Measurements from ENCODE around the gene DNTTIP2. TPM values are rescaled to one million over a fixed set of nuclear protein-coding genes. Genes with fewer than 3 reads are reported as not detected.

The DNTTIP2 gene
- total RNA-seq, 1 experiment from 2014 or later: 101 TPM

DNA sequence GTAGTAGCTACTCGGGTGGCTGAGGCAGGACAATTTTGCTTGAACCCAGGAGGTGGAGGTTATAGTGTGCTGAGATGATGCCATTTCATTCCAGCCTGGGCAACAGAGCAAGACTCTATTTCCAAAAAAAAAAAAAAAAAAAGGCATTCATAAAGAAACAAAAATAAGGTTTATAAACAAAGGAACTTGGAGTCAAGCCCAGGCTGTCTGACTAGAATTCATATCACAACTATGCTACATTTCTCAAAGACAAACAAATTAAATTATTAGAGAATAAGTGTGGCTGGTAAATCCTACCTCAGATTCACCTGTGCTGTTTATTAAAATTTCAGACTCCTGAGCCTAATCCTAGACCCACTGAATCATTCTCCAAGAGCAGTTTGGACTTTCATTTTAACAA lies 26.0 kb upstream of the DNTTIP2 start:
- H2BK20ac ChIP-seq (ENCODE audit: low read depth, low read length, poor library complexity, severe bottlenecking): no peak overlapping the region
- no peak overlapping the region for H4K91ac ChIP-seq (ENCODE audit: insufficient read length, low read depth, low read length)
- H4K8ac ChIP-seq (replicated peaks; ENCODE audit: insufficient read length, low read depth, low read length): no peak overlapping the region
- H3K18ac ChIP-seq (ENCODE audit: insufficient read length, low read depth, low read length): no peak overlapping the region
- H4K20me1 ChIP-seq (ENCODE audit: control insufficient read depth, insufficient read depth, insufficient read length): no peaks in the 10 kb centered on the region
- H3K9me3 ChIP-seq (ENCODE audit: control insufficient read depth, low read depth, low read length): no peaks in the 10 kb centered on the region
- no peak overlapping the region for H2AFZ ChIP-seq (ENCODE audit: low read length)
- H3K79me2 ChIP-seq (ENCODE audit: insufficient read depth, low read length): peaks cover 5% of the 10 kb centered on the region; the same call in 1 of the 2 replicates
- no peak overlapping the region for H3K4ac ChIP-seq (ENCODE audit: low read depth, low read length)
- no peak overlapping the region for H3T11ph ChIP-seq (ENCODE audit: low read length)
- WGBS (ENCODE audit: extremely low coverage, insufficient read length, low lambda C conversion rate): no CpG with 5 or more reads among the region's 1 CpG
- no peak overlapping the region for H2BK120ac ChIP-seq (ENCODE audit: low read depth, low read length, poor library complexity, severe bottlenecking)
- H3K27ac ChIP-seq (ENCODE audit: insufficient read length, low read depth, low read length): no peak overlapping the region
- Mint-ChIP-seq H3K4me1 (peaks cover 17 to 23% of the 10 kb centered on the region in 2 experiments), H3K4me3 (no peak overlapping the region), H3K27me3 (ENCODE audit: low read depth) (0 out of 2 replicates have a peak, but pooled peaks cover 3% of the 10 kb centered on the region), H3K9me3 (peaks cover 0 to 2% of the 10 kb centered on the region in 2 experiments; a peak in 1 of 5 replicates), H3K36me3 (ENCODE audit: insufficient read depth in 1 of 3, low read depth in 3 of 3) (peaks cover 0 to 3% (median 0%) of the 10 kb centered on the region in 3 experiments; a peak in 4 of 7 replicates), H3K27ac (no peak overlapping the region; a peak in 1 of 7 replicates)
- H3K14ac ChIP-seq (ENCODE audit: insufficient read depth, low read length): no peak overlapping the region
- H3K79me1 ChIP-seq (ENCODE audit: insufficient read depth, low read depth, low read length, poor library complexity, severe bottlenecking): no peaks in the 10 kb centered on the region
- peaks cover 6% of the 10 kb centered on the region for H3K23me2 ChIP-seq (ENCODE audit: insufficient read length, low read depth, low read length, poor library complexity, severe bottlenecking)
- H2BK15ac ChIP-seq (ENCODE audit: low read depth, low read length): no peak overlapping the region
- no peak overlapping the region for H4K5ac ChIP-seq (ENCODE audit: insufficient read length, low read depth, low read length)
- no peak overlapping the region for H2AK5ac ChIP-seq (ENCODE audit: insufficient read length, low read length)
- no peak overlapping the region for H2BK12ac ChIP-seq (ENCODE audit: insufficient read length, low read depth, low read length)
- no peak for DNase-seq
- H3K27me3 ChIP-seq (ENCODE audit: insufficient read depth, low read length): no peaks in the 10 kb centered on the region
- H3K56ac ChIP-seq (ENCODE audit: insufficient read length, low read depth, low read length): no peak overlapping the region
- H3K4me1 ChIP-seq (ENCODE audit: insufficient read depth, low read length): no peaks in the 10 kb centered on the region
- TF ChIP-seq, protein P1, sequence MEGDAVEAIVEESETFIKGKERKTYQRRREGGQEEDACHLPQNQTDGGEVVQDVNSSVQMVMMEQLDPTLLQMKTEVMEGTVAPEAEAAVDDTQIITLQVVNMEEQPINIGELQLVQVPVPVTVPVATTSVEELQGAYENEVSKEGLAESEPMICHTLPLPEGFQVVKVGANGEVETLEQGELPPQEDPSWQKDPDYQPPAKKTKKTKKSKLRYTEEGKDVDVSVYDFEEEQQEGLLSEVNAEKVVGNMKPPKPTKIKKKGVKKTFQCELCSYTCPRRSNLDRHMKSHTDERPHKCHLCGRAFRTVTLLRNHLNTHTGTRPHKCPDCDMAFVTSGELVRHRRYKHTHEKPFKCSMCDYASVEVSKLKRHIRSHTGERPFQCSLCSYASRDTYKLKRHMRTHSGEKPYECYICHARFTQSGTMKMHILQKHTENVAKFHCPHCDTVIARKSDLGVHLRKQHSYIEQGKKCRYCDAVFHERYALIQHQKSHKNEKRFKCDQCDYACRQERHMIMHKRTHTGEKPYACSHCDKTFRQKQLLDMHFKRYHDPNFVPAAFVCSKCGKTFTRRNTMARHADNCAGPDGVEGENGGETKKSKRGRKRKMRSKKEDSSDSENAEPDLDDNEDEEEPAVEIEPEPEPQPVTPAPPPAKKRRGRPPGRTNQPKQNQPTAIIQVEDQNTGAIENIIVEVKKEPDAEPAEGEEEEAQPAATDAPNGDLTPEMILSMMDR (conservative IDR thresholded peaks at IDR 0.05): no peak
- H3K9ac ChIP-seq (ENCODE audit: extremely low read depth, insufficient read length, low read length): no peak overlapping the region
- H3K23ac ChIP-seq (ENCODE audit: insufficient read length, low read depth, low read length): no peak overlapping the region
- H2BK5ac ChIP-seq (ENCODE audit: insufficient read length, low read length): no peak overlapping the region
- H3K4me2 ChIP-seq (ENCODE audit: insufficient read depth, insufficient read length, low read length): no peak overlapping the region

All from H9 (cell line).